Type B pancreatic cell (in vitro differentiated cells): ENCODE results near the gene CLSTN3. TPM values are rescaled to one million over a fixed set of nuclear protein-coding genes. Genes with fewer than 3 reads are reported as not detected.

Experiments used
- DNase-seq: peaks from one replicate; pipeline ENCODE4 v3.0.0; 2021; ENCODE audit warnings: mixed read lengths; ENCODE audit not compliant: unreplicated experiment; ENCODE audit errors: extremely low spot score
- H3K27ac Mint-ChIP-seq: 2 replicates; pipeline ENCODE4 v1.8.0; 2021; ENCODE audit warnings: mild to moderate bottlenecking, mixed read lengths
- H3K27me3 Mint-ChIP-seq: 2 replicates; pipeline ENCODE4 v1.8.0; 2021; ENCODE audit warnings: mixed read lengths
- H3K36me3 Mint-ChIP-seq: 2 replicates; pipeline ENCODE4 v1.8.0; 2021; ENCODE audit warnings: mixed read lengths
- H3K4me1 Mint-ChIP-seq: one replicate; pipeline ENCODE4 v1.8.0; 2021; ENCODE audit warnings: mixed read lengths; ENCODE audit not compliant: unreplicated experiment
- H3K4me3 Mint-ChIP-seq: 2 replicates; pipeline ENCODE4 v1.8.0; 2021; ENCODE audit warnings: mild to moderate bottlenecking, mixed read lengths
- H3K9me3 Mint-ChIP-seq: 2 replicates; pipeline ENCODE4 v1.8.0; 2021; ENCODE audit warnings: mixed read lengths
- CTCF ChIP-seq: fragments of 200-600 bp; sonication (generic); conservative IDR thresholded peaks from 2 replicates; pipeline ENCODE4 v1.5.0; 2021; ENCODE audit warnings: antibody characterized with exemption, mild to moderate bottlenecking
- total RNA-seq: library from RNA; stranded (reverse); gene quantifications from 2 replicates; pipeline ENCODE4 v1.2.1, GENCODE V29; 2021; ENCODE audit warnings: low replicate concordance

The CLSTN3 gene
- total RNA-seq, 1 donor from 2014 or later = 51.6 TPM

GRCh38 chr12:7112041-7112440 is 18.1 kb upstream of the CLSTN3 start:
- Mint-ChIP-seq H3K9me3 (no peaks in the 10 kb centered on the region), H3K36me3 (peaks cover 15% of the 10 kb centered on the region), H3K4me3 (no peak overlapping the region), H3K27ac (no peak overlapping the region), H3K27me3 (no peaks in the 10 kb centered on the region), H3K4me1 (peaks cover 5% of the 10 kb centered on the region)
- no peak for DNase-seq
- no peak for TF ChIP-seq CTCF

- TF ChIP-seq CTCF = peak; percentile 93
- H3K27me3 Mint-ChIP-seq = no peaks in the 10 kb centered on the region
- H3K27ac Mint-ChIP-seq = peak overlapping the region; percentile 53
- DNase-seq = no peak
- no peaks in the 10 kb centered on the region for H3K9me3 Mint-ChIP-seq
- no peaks in the 10 kb centered on the region for H3K4me1 Mint-ChIP-seq
- H3K36me3 Mint-ChIP-seq = peaks cover 15% of the 10 kb centered on the region
- no peak overlapping the region for H3K4me3 Mint-ChIP-seq
These were observed 16.7 kb upstream of the CLSTN3 start for GRCh38 chr12:7113389-7113871.

- DNase-seq = no peak
- peaks cover 19% of the 10 kb centered on the region for H3K36me3 Mint-ChIP-seq
- no peak for TF ChIP-seq CTCF
- no peaks in the 10 kb centered on the region for H3K4me1 Mint-ChIP-seq
- H3K4me3 Mint-ChIP-seq = no peak overlapping the region
- no peaks in the 10 kb centered on the region for H3K27me3 Mint-ChIP-seq
- no peak overlapping the region for H3K27ac Mint-ChIP-seq
- no peaks in the 10 kb centered on the region for H3K9me3 Mint-ChIP-seq
These were observed 16.2 kb upstream of the CLSTN3 start for GRCh38 chr12:7114008-7114407.

GRCh38 chr12:7114851-7115250 is 15.3 kb upstream of the CLSTN3 start:
- Mint-ChIP-seq H3K4me1 (no peaks in the 10 kb centered on the region), H3K27me3 (no peaks in the 10 kb centered on the region), H3K9me3 (no peaks in the 10 kb centered on the region), H3K27ac (no peak overlapping the region), H3K36me3 (peaks cover 16% of the 10 kb centered on the region), H3K4me3 (no peak overlapping the region)
- TF ChIP-seq CTCF = no peak
- DNase-seq = no peak

DNA sequence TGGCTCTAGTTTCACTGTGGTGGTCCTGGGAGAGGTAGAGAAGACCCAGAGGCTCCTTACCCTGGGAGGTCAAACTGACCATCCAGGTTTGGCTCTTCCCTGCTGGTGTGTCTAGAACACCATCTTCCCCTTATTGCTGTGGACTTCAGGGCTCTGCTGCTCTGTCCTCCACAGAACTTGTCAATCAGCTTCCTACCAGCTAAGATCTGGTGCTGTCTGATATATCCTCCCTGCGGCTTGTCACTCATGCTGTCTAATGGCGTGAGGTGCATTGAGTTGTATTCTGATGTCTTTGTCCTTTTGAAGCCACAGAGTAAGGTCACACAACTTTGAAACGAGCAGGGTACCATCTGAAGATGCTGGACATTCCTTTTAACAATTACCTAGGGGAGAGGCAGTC is 14.0 kb upstream of the CLSTN3 start:
- peaks cover 16% of the 10 kb centered on the region for H3K36me3 Mint-ChIP-seq
- no peaks in the 10 kb centered on the region for H3K4me1 Mint-ChIP-seq
- no peaks in the 10 kb centered on the region for H3K27me3 Mint-ChIP-seq
- no peak for DNase-seq
- TF ChIP-seq CTCF = no peak
- H3K27ac Mint-ChIP-seq = no peak overlapping the region
- H3K9me3 Mint-ChIP-seq = no peaks in the 10 kb centered on the region
- no peak overlapping the region for H3K4me3 Mint-ChIP-seq

DNA sequence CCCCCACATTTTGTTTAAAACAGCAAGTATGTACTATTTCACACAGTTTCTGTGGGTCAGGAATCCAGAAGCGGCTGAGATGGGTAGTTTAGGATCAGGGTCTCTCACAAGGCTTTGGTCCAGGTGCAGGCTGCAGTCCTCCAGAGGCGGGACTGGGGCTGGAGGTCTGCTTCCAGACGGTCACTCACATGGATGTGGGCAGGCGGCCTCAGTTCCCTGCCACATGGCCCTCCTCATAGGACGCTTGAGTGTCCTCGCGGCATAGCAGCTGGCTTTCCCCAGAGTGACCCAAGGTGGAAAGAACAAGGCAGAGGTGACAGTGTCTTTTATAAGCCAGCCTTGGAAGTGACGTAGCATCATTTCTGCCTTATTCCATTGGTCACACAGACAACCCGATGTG is 13.3 kb upstream of the CLSTN3 start:
- Mint-ChIP-seq H3K27me3 (no peaks in the 10 kb centered on the region), H3K27ac (no peak overlapping the region), H3K9me3 (no peaks in the 10 kb centered on the region), H3K4me3 (no peak overlapping the region), H3K4me1 (no peaks in the 10 kb centered on the region), H3K36me3 (peaks cover 16% of the 10 kb centered on the region)
- TF ChIP-seq CTCF = no peak
- DNase-seq = no peak
